Smooth muscle cell of the brain vasculature (primary cell): Measurements from ENCODE around the gene DEF6.

Experiments used
- DNase-seq: peaks from one replicate; pipeline ENCODE4 v3.0.0-alpha.2; 2012; ENCODE audit warnings: low read depth, low spot score

Gene DEF6

GRCh38 chr6:35343835-35344550 is 46.4 kb downstream of the DEF6 start:
- DNase-seq: no peak

GRCh38 chr6:35351422-35351821 is 53.8 kb downstream of the DEF6 start:
- DNase-seq: no peak

- DNase-seq: no peak
These were observed 55.1 kb downstream of the DEF6 start for GRCh38 chr6:35352735-35353134.

- no peak for DNase-seq
These were observed 56.9 kb downstream of the DEF6 start for GRCh38 chr6:35354361-35355135.

- DNase-seq: no peak
These were observed 58.8 kb downstream of the DEF6 start for GRCh38 chr6:35356391-35356790.

- no peak for DNase-seq
These were observed 60.1 kb downstream of the DEF6 start for GRCh38 chr6:35357677-35358076.

- DNase-seq: no peak
These were observed 60.5 kb downstream of the DEF6 start for GRCh38 chr6:35358086-35358485.

GRCh38 chr6:35359346-35359743 is 61.7 kb downstream of the DEF6 start:
- no peak for DNase-seq

- peak; percentile 76 for DNase-seq
These were observed 62.2 kb downstream of the DEF6 start for GRCh38 chr6:35359744-35360348.

- DNase-seq: no peak
These were observed 62.9 kb downstream of the DEF6 start for GRCh38 chr6:35360349-35361138.

- DNase-seq: no peak
These were observed 64.6 kb downstream of the DEF6 start for GRCh38 chr6:35362200-35362599.

- DNase-seq: peak; percentile 31
These were observed 65.7 kb downstream of the DEF6 start for GRCh38 chr6:35363293-35363750.

- DNase-seq: no peak
These were observed 68.1 kb downstream of the DEF6 start for GRCh38 chr6:35365594-35366203.

GRCh38 chr6:35366204-35366596 is 68.6 kb downstream of the DEF6 start:
- DNase-seq: no peak

GRCh38 chr6:35367646-35368037 is 70.0 kb downstream of the DEF6 start:
- DNase-seq: no peak

GRCh38 chr6:35368038-35368887 is 70.6 kb downstream of the DEF6 start:
- no peak for DNase-seq

- DNase-seq: peak; percentile 65
These were observed 72.6 kb downstream of the DEF6 start for GRCh38 chr6:35370124-35370741.

- no peak for DNase-seq
These were observed 73.3 kb downstream of the DEF6 start for GRCh38 chr6:35370785-35371493.
